H1 (cell line): ENCODE data around the gene SYT17. TPM values are rescaled to one million over a fixed set of nuclear protein-coding genes. Genes with fewer than 3 reads are reported as not detected.
A peak's percentile ranks its signal among the peaks of the same experiment; 100 is the strongest.

Source experiments
- CTCF ChIA-PET: fragments of 300-600 bp; sonication (Branson Sonifier 250); formaldehyde crosslinking; loops from one replicate; lab custom pipeline; 2021; ENCODE audit not compliant: partially characterized antibody; lab: Charles Lee
- POLR2A ChIA-PET: fragments of 300-600 bp; sonication (Branson Sonifier 250); formaldehyde crosslinking; loops from one replicate; lab custom pipeline; 2021; ENCODE audit warnings: inconsistent platforms; ENCODE audit not compliant: partially characterized antibody; lab: Charles Lee
- DNase-seq, 2 experiments: peaks; one replicate each; pipeline versions ENCODE4 v3.0.0 to v3.0.0-alpha.2; 2010 to 2022; ENCODE audit warnings: low spot score in 2 of 2, low read depth in 1 of 2, mixed read lengths in 1 of 2
- FAIRE-seq: peaks from 2 replicates; lab custom pipeline; 2011; peaks lifted over from hg19 to GRCh38; lab: Jason Lieb, UNC
- H2AFZ ChIP-seq: 2 replicates; pipeline ENCODE4 v1.8.1; 2012; ENCODE audit warnings: low read length, inconsistent platforms
- H2AK5ac ChIP-seq: 2 replicates; pipeline ENCODE4 v1.6.1; 2013; ENCODE audit warnings: low read depth, low read length
- H2BK120ac ChIP-seq: replicated peaks from 2 replicates; pipeline ENCODE3; 2013; ENCODE audit warnings: low read depth, low read length, inconsistent platforms
- H2BK12ac ChIP-seq: 2 replicates; pipeline ENCODE4 v1.6.1; 2013; ENCODE audit warnings: low read depth, low read length
- H2BK15ac ChIP-seq: 2 replicates; pipeline ENCODE4 v1.6.1; 2013; ENCODE audit warnings: low read length
- H2BK20ac ChIP-seq: 2 replicates; pipeline ENCODE4 v1.6.1; 2013; ENCODE audit warnings: low read length
- H2BK5ac ChIP-seq: 2 replicates; pipeline ENCODE4 v1.6.1; 2013; ENCODE audit warnings: low read depth, low read length
- H3K14ac ChIP-seq: 2 replicates; pipeline ENCODE4 v1.6.1; 2013; ENCODE audit warnings: inconsistent platforms; ENCODE audit not compliant: insufficient read length
- H3K18ac ChIP-seq: 2 replicates; pipeline ENCODE4 v1.6.1; 2013; ENCODE audit warnings: low read length; ENCODE audit errors: extremely low read depth
- H3K23ac ChIP-seq: 2 replicates; pipeline ENCODE4 v1.6.1; 2013; ENCODE audit warnings: inconsistent platforms; ENCODE audit not compliant: insufficient read length
- H3K23me2 ChIP-seq: 2 replicates; pipeline ENCODE4 v1.6.1; 2013; ENCODE audit warnings: low read depth, low read length
- H3K27ac ChIP-seq: 2 replicates; pipeline ENCODE4 v1.6.1; 2011; ENCODE audit warnings: low read depth, low read length, inconsistent platforms
- H3K27me3 ChIP-seq, 4 experiments: replicated peaks in 1 of 4; 1 replicate in 1 of 4; 2 replicates in 3 of 4; pipeline versions ENCODE4 v1.6.1 to v1.8.1; 2011 to 2013; ENCODE audit warnings: low read length in 3 of 4, mild to moderate bottlenecking in 3 of 4, inconsistent platforms in 2 of 4, mixed read lengths in 2 of 4, moderate library complexity in 1 of 4; ENCODE audit not compliant: control insufficient read depth in 3 of 4, insufficient read depth in 3 of 4; ENCODE audit errors: extremely low read depth in 1 of 4
- H3K36me3 ChIP-seq, 4 experiments: 2 replicates each; pipeline versions ENCODE4 v1.6.1 to v1.8.1; 2011 to 2013; ENCODE audit warnings: mild to moderate bottlenecking in 4 of 4, low read length in 3 of 4, moderate library complexity in 2 of 4, control low read depth in 1 of 4, inconsistent platforms in 1 of 4; ENCODE audit not compliant: insufficient read depth in 4 of 4, control insufficient read depth in 2 of 4
- H3K4ac ChIP-seq: replicated peaks from 2 replicates; pipeline ENCODE3; 2013; ENCODE audit warnings: low read length, low read depth, mixed read lengths, inconsistent platforms; ENCODE audit not compliant: insufficient read length
- H3K4me1 ChIP-seq, 4 experiments: replicated peaks in 1 of 4; 1 replicate in 1 of 4; 2 replicates in 3 of 4; pipeline versions ENCODE4 v1.6.1 to v1.8.1; 2011 to 2013; ENCODE audit warnings: low read length in 3 of 4, inconsistent platforms in 2 of 4, mixed read lengths in 1 of 4; ENCODE audit not compliant: insufficient read depth in 4 of 4, control insufficient read depth in 3 of 4
- H3K4me2 ChIP-seq, 2 experiments: 2 replicates each; pipeline versions ENCODE4 v1.6.1 to v1.8.1; 2011 to 2013; ENCODE audit warnings: low read depth in 2 of 2, low read length in 2 of 2, control low read depth in 1 of 2, inconsistent platforms in 1 of 2, mild to moderate bottlenecking in 1 of 2; ENCODE audit not compliant: insufficient read depth in 1 of 2
- H3K4me3 ChIP-seq, 4 experiments: fragments of 200-600, 300-600 bp in 1 of 4; sonication (generic), shearing (Covaris generic), sonication (Bioruptor Twin) in 1 of 4; 2 replicates each; pipeline versions ENCODE4 v1.5.1 to v1.8.1; 2011 to 2016; ENCODE audit warnings: low read length in 4 of 4, low read depth in 3 of 4, control low read depth in 2 of 4, inconsistent platforms in 2 of 4, mild to moderate bottlenecking in 2 of 4, mixed read lengths in 1 of 4, moderate library complexity in 1 of 4; ENCODE audit not compliant: insufficient read depth in 2 of 4; ENCODE audit errors: extremely low read depth in 1 of 4
- H3K56ac ChIP-seq: replicated peaks from 2 replicates; pipeline ENCODE3; 2013; ENCODE audit warnings: low read depth, mild to moderate bottlenecking, mixed read lengths, low read length, inconsistent platforms; ENCODE audit not compliant: insufficient read length
- H3K79me1 ChIP-seq: 2 replicates; pipeline ENCODE4 v1.6.1; 2013; ENCODE audit warnings: low read depth, low read length, control low read depth
- H3K79me2 ChIP-seq, 2 experiments: 2 replicates each; pipeline versions ENCODE4 v1.6.1 to v1.8.1; 2012 to 2013; ENCODE audit warnings: low read length in 2 of 2, mild to moderate bottlenecking in 2 of 2, inconsistent platforms in 1 of 2; ENCODE audit not compliant: insufficient read depth in 2 of 2, control insufficient read depth in 1 of 2
- H3K9ac ChIP-seq, 4 experiments: replicated peaks in 1 of 4; 1 replicate in 1 of 4; 2 replicates in 3 of 4; pipeline versions ENCODE4 v1.6.1 to v1.8.1; 2011 to 2013; ENCODE audit warnings: low read depth in 3 of 4, low read length in 3 of 4, control low read depth in 2 of 4, mild to moderate bottlenecking in 2 of 4, moderate library complexity in 2 of 4, inconsistent platforms in 1 of 4; ENCODE audit errors: extremely low read depth in 1 of 4
- H3K9me3 ChIP-seq, 2 experiments: 2 replicates each; pipeline versions ENCODE4 v1.6.1 to v1.8.1; 2012 to 2013; ENCODE audit warnings: mild to moderate bottlenecking in 2 of 2, moderate library complexity in 2 of 2, control low read depth in 1 of 2, inconsistent platforms in 1 of 2, low read depth in 1 of 2, low read length in 1 of 2, mixed read lengths in 1 of 2; ENCODE audit not compliant: insufficient read depth in 2 of 2
- H4K20me1 ChIP-seq, 2 experiments: replicated peaks in 1 of 2; 2 replicates each; pipeline versions ENCODE3 to v1.8.1; 2011 to 2013; ENCODE audit warnings: inconsistent platforms in 2 of 2, low read length in 2 of 2, mild to moderate bottlenecking in 1 of 2; ENCODE audit not compliant: insufficient read depth in 2 of 2, control insufficient read depth in 1 of 2
- H4K5ac ChIP-seq: 2 replicates; pipeline ENCODE4 v1.6.1; 2013; ENCODE audit warnings: low read length, low read depth, mixed read lengths, inconsistent platforms; ENCODE audit not compliant: insufficient read length
- H4K8ac ChIP-seq: 2 replicates; pipeline ENCODE4 v1.8.0; 2013; ENCODE audit warnings: mild to moderate bottlenecking, moderate library complexity, low read length, inconsistent platforms; ENCODE audit not compliant: insufficient read depth; ENCODE audit errors: extremely low read depth
- H4K91ac ChIP-seq: replicated peaks from 2 replicates; pipeline ENCODE3; 2013; ENCODE audit warnings: low read length, mixed read lengths, inconsistent platforms; ENCODE audit not compliant: insufficient read length
- E2F6 ChIP-seq: IDR thresholded peaks from 2 replicates; pipeline ENCODE4 v1.6.1; 2012; ENCODE audit warnings: inconsistent platforms
- TAF1 ChIP-seq: IDR thresholded peaks from 2 replicates; pipeline ENCODE4 v1.6.1; 2011; ENCODE audit warnings: mild to moderate bottlenecking, low read depth, low read length
- WGBS, 2 experiments: shearing (Covaris generic) in 1 of 2; methylation state at CpG; one replicate each; pipeline versions ENCODE4 v1.1.6 to v1.1.7; 2013 to 2015; ENCODE audit warnings: low lambda C conversion rate in 2 of 2, mixed read lengths in 2 of 2, inconsistent platforms in 1 of 2, low coverage in 1 of 2, missing lambda C conversion rate in 1 of 2; ENCODE audit not compliant: insufficient replicate concordance in 2 of 2, insufficient coverage in 1 of 2, insufficient read length in 1 of 2; ENCODE audit errors: extremely low coverage in 1 of 2, missing lambda C conversion rate in 1 of 2; 5-methylcytosine and 5-hydroxymethylcytosine counted together
- polyA plus RNA-seq, 7 experiments: library from polyadenylated mRNA; depleted of rRNA in 3 of 7; stranded (reverse) in 5 of 7; unstranded in 2 of 7; fragments of >200 nt in 5 of 7; fragments of 200-250 nt in 2 of 7; gene quantifications; 1 replicate in 5 of 7; 2 replicates in 1 of 7; 4 replicates in 1 of 7; pipeline versions ENCODE4 v1.2.1 to v1.2.3, GENCODE V29; 2011 to 2013; ENCODE audit warnings: missing spikeins in 2 of 7, mixed read lengths in 2 of 7
- total RNA-seq: library from RNA; stranded (reverse); fragmentation: NEBNext Ultra II Directional; extraction: Animal tissue kit (Norgen Biotek cat#: 25700); gene quantifications from 2 replicates; pipeline ENCODE4 v1.2.1, GENCODE V29; 2021

SYT17 gene
- total and polyA plus RNA-seq, 2 of the 8 experiments (the other 6 are each of a cell fraction or from before 2014, with no cell fraction given) = 5.8 to 18.1 TPM

DNA sequence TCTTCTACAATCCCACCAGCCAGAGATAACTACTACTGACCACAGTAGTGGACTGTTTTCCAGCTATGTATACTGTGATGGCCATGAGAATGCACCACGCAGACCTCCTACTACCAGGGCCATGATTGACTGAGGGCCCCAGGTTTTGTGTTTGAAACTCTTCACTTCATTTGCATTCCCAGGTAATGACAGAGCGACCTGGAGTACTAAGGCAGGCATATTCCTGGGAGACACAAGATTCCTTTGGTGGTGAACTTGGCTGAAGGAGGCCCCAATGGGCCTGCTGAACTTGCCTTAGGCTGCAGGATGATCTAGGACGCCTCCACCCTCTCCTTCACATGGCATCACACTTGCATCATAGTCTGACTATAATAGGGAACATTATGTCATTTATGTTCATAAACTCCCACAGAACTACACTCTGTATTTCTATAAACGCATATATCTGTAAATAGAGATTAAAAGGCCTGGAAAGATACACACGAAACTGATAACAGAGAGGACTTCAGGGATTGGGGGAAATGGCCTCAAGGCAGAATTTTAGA is 147.9 kb downstream of the SYT17 start:
- H4K91ac ChIP-seq = peak overlapping the region; percentile 22
- WGBS, 2 experiments = 78% methylated on average over 5 of the region's 5 CpGs; no CpG with 5 or more reads in 1 of the 2 experiments
- CTCF ChIA-PET = interaction anchor here (1.3 kb wide), 1 partner anchor 93 kb away, joined by 5 read pairs; no protein-coding TSS in a partner anchor
- POLR2A ChIA-PET = interaction anchor here (0.8 kb wide), 1 partner anchor 25 kb away, joined by 3 read pairs; no protein-coding TSS in a partner anchor
- no peak overlapping the region for H3K56ac ChIP-seq
- peak overlapping the region in 1 of 4 experiments; percentile 8; a peak in 1 of 8 replicates for H3K4me3 ChIP-seq
- no peak overlapping the region for H2BK15ac ChIP-seq
- H2AFZ ChIP-seq = peak overlapping the region; percentile 68; the same call in 1 of the 2 replicates
- H3K9ac ChIP-seq = no peak overlapping the region
- no peak overlapping the region; the same call in 1 of the 2 replicates for H4K8ac ChIP-seq
- peak overlapping the region; percentile 1 for H2BK120ac ChIP-seq
- H3K36me3 ChIP-seq = no peaks in the 10 kb centered on the region
- DNase-seq (no peak), FAIRE-seq (no peak)
- no peak overlapping the region for H2BK12ac ChIP-seq
- no peak overlapping the region for H3K4ac ChIP-seq
- H2AK5ac ChIP-seq = no peak overlapping the region
- peaks cover 4 to 16% (median 8%) of the 10 kb centered on the region in 4 experiments for H3K4me1 ChIP-seq
- no peaks in the 10 kb centered on the region for H3K23me2 ChIP-seq
- no peaks in the 10 kb centered on the region; a peak in 1 of 4 replicates for H3K79me2 ChIP-seq
- peak overlapping the region in 1 of 2 experiments; percentile 34; a peak in 1 of 4 replicates for H3K4me2 ChIP-seq
- H4K20me1 ChIP-seq = no peaks in the 10 kb centered on the region
- H4K5ac ChIP-seq = no peak overlapping the region
- no peaks in the 10 kb centered on the region for H3K27me3 ChIP-seq
- H3K79me1 ChIP-seq = no peaks in the 10 kb centered on the region
- H2BK20ac ChIP-seq = peak overlapping the region; percentile 2; the same call in 1 of the 2 replicates
- H3K23ac ChIP-seq = no peak overlapping the region
- no peak overlapping the region for H3K18ac ChIP-seq
- peak overlapping the region; percentile 25; the same call in 1 of the 2 replicates for H2BK5ac ChIP-seq
- H3K14ac ChIP-seq = no peak overlapping the region
- no peak overlapping the region for H3K27ac ChIP-seq
- peaks cover 6 to 11% of the 10 kb centered on the region in 2 experiments; a peak in 2 of 4 replicates for H3K9me3 ChIP-seq
- TF ChIP-seq TAF1 (no peak), E2F6 (no peak)
